ENCODE results near the gene KLF9. TPM values are rescaled to one million over a fixed set of nuclear protein-coding genes. Genes with fewer than 3 reads are reported as not detected.

Gene KLF9
- total RNA-seq, 1 experiment from 2014 or later = 0.26 TPM

DNA sequence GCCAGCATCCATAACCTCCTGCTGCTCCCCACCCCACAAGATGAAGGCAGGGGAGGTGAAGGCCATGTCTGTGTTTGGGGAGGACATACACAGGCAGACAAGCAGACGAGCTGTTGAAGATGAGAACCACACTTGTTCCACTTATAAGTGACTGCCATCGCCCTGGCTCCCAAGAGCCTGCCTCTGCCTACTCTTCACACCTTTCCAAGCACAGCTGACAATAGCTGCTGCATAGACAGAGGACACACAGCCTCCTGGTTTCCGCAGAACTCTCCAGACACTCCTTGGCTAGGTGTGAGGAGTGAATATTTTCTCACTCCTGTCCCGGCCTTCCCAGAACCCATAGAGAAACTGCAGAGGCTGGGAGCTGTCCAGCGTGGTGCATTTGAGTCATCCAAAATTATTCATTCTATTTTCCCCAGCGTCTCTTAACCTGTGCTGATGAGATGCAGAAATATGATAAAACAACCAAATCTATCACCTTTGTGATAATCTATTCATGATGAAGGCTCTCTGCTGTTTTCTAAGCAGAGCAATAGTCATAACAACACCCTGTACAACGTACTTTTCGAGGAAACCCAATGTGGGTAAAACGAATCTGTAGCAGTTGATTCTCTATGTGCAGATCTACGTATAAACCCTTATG, 24.7 kb downstream of the KLF9 start:
- no peak overlapping the region for H3K23ac ChIP-seq (ENCODE audit: insufficient read length, low read depth, low read length)
- no peaks in the 10 kb centered on the region for H3K4me1 ChIP-seq (ENCODE audit: insufficient read depth, low read length)
- peaks cover 5 to 15% of the 10 kb centered on the region in 2 experiments for H3K4me1 Mint-ChIP-seq
- H3K4ac ChIP-seq (ENCODE audit: low read depth, low read length) = no peak overlapping the region
- H4K20me1 ChIP-seq (ENCODE audit: control insufficient read depth, insufficient read depth, insufficient read length) = no peaks in the 10 kb centered on the region
- no peak overlapping the region for H3K56ac ChIP-seq (ENCODE audit: insufficient read length, low read depth, low read length)
- no peak overlapping the region for H3K9ac ChIP-seq (ENCODE audit: extremely low read depth, insufficient read length, low read length)
- no peak overlapping the region for H3K27ac Mint-ChIP-seq
- H3K23me2 ChIP-seq (ENCODE audit: insufficient read length, low read depth, low read length, poor library complexity, severe bottlenecking) = no peaks in the 10 kb centered on the region
- H2AK5ac ChIP-seq (ENCODE audit: insufficient read length, low read length) = no peak overlapping the region
- no peak overlapping the region for H4K91ac ChIP-seq (ENCODE audit: insufficient read length, low read depth, low read length)
- no peaks in the 10 kb centered on the region; the same call in none of the 2 replicates for H3K27me3 Mint-ChIP-seq (ENCODE audit: low read depth)
- no peak overlapping the region for H2BK20ac ChIP-seq (ENCODE audit: low read depth, low read length, poor library complexity, severe bottlenecking)
- no peak overlapping the region for H3K4me3 Mint-ChIP-seq
- no peaks in the 10 kb centered on the region for H3K79me2 ChIP-seq (ENCODE audit: insufficient read depth, low read length)
- no peak overlapping the region for H4K5ac ChIP-seq (ENCODE audit: insufficient read length, low read depth, low read length)
- no peak overlapping the region for H3K18ac ChIP-seq (ENCODE audit: insufficient read length, low read depth, low read length)
- no CpG with 5 or more reads among the region's 10 CpGs for WGBS (ENCODE audit: extremely low coverage, insufficient read length, low lambda C conversion rate)
- no peaks in the 10 kb centered on the region for H3K79me1 ChIP-seq (ENCODE audit: insufficient read depth, low read depth, low read length, poor library complexity, severe bottlenecking)
- no peak overlapping the region for H3K14ac ChIP-seq (ENCODE audit: insufficient read depth, low read length)
- no peak overlapping the region for H3T11ph ChIP-seq (ENCODE audit: low read length)
- H2BK12ac ChIP-seq (ENCODE audit: insufficient read length, low read depth, low read length) = no peak overlapping the region
- no peak overlapping the region for H2AFZ ChIP-seq (ENCODE audit: low read length)
- H3K9me3 Mint-ChIP-seq = no peaks in the 10 kb centered on the region
- TF ChIP-seq, protein P1, sequence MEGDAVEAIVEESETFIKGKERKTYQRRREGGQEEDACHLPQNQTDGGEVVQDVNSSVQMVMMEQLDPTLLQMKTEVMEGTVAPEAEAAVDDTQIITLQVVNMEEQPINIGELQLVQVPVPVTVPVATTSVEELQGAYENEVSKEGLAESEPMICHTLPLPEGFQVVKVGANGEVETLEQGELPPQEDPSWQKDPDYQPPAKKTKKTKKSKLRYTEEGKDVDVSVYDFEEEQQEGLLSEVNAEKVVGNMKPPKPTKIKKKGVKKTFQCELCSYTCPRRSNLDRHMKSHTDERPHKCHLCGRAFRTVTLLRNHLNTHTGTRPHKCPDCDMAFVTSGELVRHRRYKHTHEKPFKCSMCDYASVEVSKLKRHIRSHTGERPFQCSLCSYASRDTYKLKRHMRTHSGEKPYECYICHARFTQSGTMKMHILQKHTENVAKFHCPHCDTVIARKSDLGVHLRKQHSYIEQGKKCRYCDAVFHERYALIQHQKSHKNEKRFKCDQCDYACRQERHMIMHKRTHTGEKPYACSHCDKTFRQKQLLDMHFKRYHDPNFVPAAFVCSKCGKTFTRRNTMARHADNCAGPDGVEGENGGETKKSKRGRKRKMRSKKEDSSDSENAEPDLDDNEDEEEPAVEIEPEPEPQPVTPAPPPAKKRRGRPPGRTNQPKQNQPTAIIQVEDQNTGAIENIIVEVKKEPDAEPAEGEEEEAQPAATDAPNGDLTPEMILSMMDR (conservative IDR thresholded peaks at IDR 0.05) = no peak
- H4K8ac ChIP-seq (replicated peaks; ENCODE audit: insufficient read length, low read depth, low read length) = no peak overlapping the region
- H2BK15ac ChIP-seq (ENCODE audit: low read depth, low read length) = no peak overlapping the region
- no peak for DNase-seq
- no peak overlapping the region for H2BK120ac ChIP-seq (ENCODE audit: low read depth, low read length, poor library complexity, severe bottlenecking)
- H3K4me2 ChIP-seq (ENCODE audit: insufficient read depth, insufficient read length, low read length) = no peak overlapping the region
- H2BK5ac ChIP-seq (ENCODE audit: insufficient read length, low read length) = no peak overlapping the region
- no peaks in the 10 kb centered on the region for H3K9me3 ChIP-seq (ENCODE audit: control insufficient read depth, low read depth, low read length)
- no peaks in the 10 kb centered on the region for H3K36me3 Mint-ChIP-seq (ENCODE audit: insufficient read depth in 1 of 3, low read depth in 3 of 3)
- no peaks in the 10 kb centered on the region for H3K27me3 ChIP-seq (ENCODE audit: insufficient read depth, low read length)
- H3K27ac ChIP-seq (ENCODE audit: insufficient read length, low read depth, low read length) = no peak overlapping the region

Data from H9 (cell line).